ENCODE data around the gene RBM44.

Gene RBM44

DNA sequence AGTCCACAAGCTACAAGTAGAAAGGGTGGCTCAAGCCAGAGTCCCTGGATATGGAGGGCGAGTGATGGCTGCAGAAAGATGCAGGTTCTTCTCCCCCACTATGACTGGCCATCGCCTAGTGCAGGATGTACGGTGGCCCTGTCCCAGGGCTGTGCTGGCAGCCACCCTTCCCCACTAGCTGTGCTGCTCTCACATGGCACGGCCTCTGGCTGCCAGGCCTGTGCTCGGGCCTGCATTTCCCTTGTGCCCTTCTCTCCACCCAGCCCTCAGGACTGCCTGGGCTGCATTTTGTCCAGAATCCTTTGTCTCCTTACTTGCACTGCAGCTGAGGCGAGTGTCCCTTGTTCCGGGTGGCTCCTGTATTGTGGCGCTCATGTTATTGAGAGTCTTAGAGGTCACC lies 59.2 kb downstream of the RBM44 start:
- H3K4me3 ChIP-seq (replicated peaks; ENCODE audit: low read depth, low read length): no peak overlapping the region
- TF ChIP-seq, protein P1, sequence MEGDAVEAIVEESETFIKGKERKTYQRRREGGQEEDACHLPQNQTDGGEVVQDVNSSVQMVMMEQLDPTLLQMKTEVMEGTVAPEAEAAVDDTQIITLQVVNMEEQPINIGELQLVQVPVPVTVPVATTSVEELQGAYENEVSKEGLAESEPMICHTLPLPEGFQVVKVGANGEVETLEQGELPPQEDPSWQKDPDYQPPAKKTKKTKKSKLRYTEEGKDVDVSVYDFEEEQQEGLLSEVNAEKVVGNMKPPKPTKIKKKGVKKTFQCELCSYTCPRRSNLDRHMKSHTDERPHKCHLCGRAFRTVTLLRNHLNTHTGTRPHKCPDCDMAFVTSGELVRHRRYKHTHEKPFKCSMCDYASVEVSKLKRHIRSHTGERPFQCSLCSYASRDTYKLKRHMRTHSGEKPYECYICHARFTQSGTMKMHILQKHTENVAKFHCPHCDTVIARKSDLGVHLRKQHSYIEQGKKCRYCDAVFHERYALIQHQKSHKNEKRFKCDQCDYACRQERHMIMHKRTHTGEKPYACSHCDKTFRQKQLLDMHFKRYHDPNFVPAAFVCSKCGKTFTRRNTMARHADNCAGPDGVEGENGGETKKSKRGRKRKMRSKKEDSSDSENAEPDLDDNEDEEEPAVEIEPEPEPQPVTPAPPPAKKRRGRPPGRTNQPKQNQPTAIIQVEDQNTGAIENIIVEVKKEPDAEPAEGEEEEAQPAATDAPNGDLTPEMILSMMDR (IDR thresholded peaks at IDR 0.05; ENCODE audit: low read depth, low read length, missing control alignments): no peak
- DNase-seq (ENCODE audit: extremely low read depth, low read depth): no peak

DNA sequence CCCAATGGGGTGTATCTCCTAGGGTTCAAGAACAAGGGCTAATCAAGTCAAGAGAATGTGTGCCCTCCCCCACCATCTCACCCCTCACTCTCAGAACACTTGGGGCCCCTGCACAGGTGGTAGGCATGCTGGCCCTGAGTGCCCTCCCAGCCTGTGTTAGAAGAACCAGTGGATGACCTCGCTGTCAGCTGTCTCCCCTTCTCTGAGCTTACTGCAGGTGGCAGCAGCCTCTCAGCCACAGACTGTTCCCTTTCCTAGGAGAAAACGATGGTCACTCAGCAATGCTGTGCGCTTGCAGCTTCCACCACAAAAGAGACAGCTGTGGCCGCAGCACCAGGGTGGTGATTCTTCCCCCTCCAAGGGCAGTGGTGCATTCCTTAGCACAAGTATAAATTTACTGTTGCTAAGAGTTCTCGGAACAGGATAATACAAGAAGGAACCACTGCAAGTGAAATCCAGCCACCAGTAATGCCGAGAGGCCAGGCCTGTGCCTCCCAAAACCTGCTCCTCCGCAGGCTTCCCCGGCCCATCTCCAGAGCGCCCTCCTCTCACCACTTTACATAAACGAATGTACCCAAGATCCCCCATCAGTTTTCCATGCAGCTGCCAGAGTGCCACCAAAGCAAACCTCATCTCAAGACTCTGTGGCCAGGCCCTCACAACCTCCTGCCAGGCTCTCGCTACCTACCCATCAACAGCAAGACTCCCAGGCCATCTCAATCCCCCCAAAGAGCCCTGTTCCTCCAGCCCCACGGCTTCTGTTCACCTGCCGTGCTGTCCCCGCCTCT lies 59.9 kb downstream of the RBM44 start:
- TF ChIP-seq, protein P1 (IDR thresholded peaks at IDR 0.05; ENCODE audit: low read depth, low read length, missing control alignments): peak; percentile 86
- H3K4me3 ChIP-seq (replicated peaks; ENCODE audit: low read depth, low read length): no peak overlapping the region
- DNase-seq (ENCODE audit: extremely low read depth, low read depth): peak; percentile 75

DNA sequence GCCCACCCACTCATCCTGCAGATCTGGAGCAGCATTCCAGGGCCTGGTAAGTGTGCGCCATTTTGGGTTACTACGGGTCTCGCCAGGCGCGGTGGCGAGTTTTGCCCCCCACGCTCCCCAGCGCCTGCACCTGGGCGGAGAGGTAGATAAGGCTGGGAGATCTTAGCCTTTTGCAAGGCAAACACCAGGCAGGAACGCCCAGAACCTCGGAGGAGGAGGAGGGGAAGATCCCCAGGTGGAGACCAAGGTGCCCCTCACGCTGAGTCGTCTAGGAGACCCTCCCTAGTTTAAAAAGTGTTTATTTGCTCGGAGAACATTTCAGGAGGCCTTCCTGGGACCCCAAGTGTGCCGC lies 60.5 kb downstream of the RBM44 start:
- TF ChIP-seq, protein P1 (IDR thresholded peaks at IDR 0.05; ENCODE audit: low read depth, low read length, missing control alignments): no peak
- DNase-seq (ENCODE audit: extremely low read depth, low read depth): no peak
- H3K4me3 ChIP-seq (replicated peaks; ENCODE audit: low read depth, low read length): peak overlapping the region; percentile 23; the same call in 1 of the 2 replicates

- TF ChIP-seq, protein P1 (IDR thresholded peaks at IDR 0.05; ENCODE audit: low read depth, low read length, missing control alignments): no peak
- H3K4me3 ChIP-seq (replicated peaks; ENCODE audit: low read depth, low read length): peak within 1 kb of the TSS; percentile 28
- no peak for DNase-seq (ENCODE audit: extremely low read depth, low read depth)
Measured at GRCh38 chr2:237859533-237860272, 61.1 kb downstream of the RBM44 start, which contains the start of gene RAMP1. TSS of gene RAMP1 (plus strand) at chr2:237859623. CDS start at chr2:237859676, 53 bp downstream.

DNA sequence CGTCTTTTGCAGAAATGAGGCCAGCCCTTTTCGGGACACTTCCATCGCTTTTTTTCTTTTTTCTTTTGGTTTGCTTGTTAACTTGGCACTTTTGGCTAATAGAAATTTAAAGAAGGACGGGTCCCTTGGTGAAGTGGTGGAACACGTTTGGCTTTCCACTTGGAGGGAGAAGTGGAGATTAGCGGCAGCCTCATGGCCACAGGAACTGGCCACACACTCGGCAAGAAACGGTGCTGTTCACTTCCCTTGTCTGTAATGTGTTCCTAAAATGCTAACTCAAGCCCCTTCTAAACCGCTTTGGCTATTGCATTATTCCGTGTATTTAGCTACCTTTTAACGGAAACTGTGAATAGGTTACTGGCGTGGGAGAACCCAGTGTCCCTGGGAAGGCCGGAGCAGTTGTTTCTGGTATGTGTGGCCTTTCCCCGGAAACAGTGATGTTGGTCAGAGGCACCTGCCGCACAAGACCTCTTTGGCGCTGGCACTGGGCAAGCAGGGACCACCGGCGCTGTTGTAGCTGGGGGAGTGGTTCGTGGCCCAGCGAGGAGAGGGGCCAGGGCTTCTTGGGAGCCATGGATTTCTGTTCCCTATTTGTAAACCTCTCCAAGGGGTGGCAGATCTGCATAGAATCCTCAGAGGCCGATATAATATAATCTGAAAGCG lies 61.8 kb downstream of the RBM44 start:
- TF ChIP-seq, protein P1 (IDR thresholded peaks at IDR 0.05; ENCODE audit: low read depth, low read length, missing control alignments): no peak
- DNase-seq (ENCODE audit: extremely low read depth, low read depth): no peak
- peak overlapping the region; percentile 28 for H3K4me3 ChIP-seq (replicated peaks; ENCODE audit: low read depth, low read length)

DNA sequence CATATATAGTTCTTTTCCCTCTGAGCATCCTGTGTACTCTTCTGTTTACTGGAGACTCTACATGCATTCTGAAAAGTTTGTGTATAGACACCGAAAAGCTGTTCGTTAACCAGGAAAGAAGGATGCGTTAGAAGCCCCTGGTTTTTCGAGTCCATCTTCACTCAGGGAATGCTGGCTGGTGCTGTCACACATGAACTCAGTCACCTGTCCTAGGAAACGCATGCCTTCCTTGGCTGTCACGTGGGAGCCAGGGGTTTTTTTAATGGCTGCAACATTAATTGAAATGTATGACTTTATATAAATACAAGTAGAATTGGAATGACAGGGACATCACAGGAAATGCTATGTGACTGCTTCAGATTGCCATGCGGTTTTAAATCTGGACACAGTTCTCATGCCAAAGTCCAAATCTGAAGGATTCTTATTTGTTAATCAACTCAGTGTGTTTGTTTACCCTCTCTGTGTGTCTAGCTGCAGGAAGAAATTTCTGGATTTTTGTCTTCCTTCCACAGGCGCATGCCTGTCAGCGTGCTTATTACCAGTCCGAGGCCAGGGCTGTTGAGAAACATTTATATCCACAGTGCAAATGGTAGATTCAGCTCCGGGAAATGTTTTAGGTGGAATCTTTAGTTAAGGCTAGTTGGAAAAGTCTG lies 63.4 kb downstream of the RBM44 start:
- TF ChIP-seq, protein P1 (IDR thresholded peaks at IDR 0.05; ENCODE audit: low read depth, low read length, missing control alignments): no peak
- DNase-seq (ENCODE audit: extremely low read depth, low read depth): no peak
- H3K4me3 ChIP-seq (replicated peaks; ENCODE audit: low read depth, low read length): no peak overlapping the region
